MCF 10A (cell line): ENCODE measurements around the gene APOB. TPM values are rescaled to one million over a fixed set of nuclear protein-coding genes. Genes with fewer than 3 reads are reported as not detected.

Experiments used
- BruUV-seq: library from RNA; stranded (reverse); fragments of 400-500 nt; replicated peaks from 2 replicates; lab custom pipeline; 2021; lab: Mats Ljungman, UMichigan
- CTCF ChIA-PET: fragments of 300-600 bp; sonication (Branson Sonifier 250); formaldehyde crosslinking; extraction: SDS; loops from one replicate; lab custom pipeline; 2021; ENCODE audit warnings: antibody characterized with exemption, inconsistent platforms; lab: Yijun Ruan, JAX
- POLR2A ChIA-PET: fragments of 300-600, 350-650 bp; sonication (Branson Sonifier 250); formaldehyde crosslinking; extraction: SDS; loops from one replicate; lab custom pipeline; 2020; ENCODE audit warnings: antibody characterized with exemption, inconsistent platforms; lab: Yijun Ruan, JAX
- DNase-seq: peaks from one replicate; pipeline ENCODE4 v3.0.0-alpha.2; 2018; ENCODE audit not compliant: unreplicated experiment
- H3K27ac Mint-ChIP-seq: one replicate; pipeline ENCODE4 v1.8.0; 2022; ENCODE audit warnings: mild to moderate bottlenecking, low read depth, mixed read lengths; ENCODE audit not compliant: unreplicated experiment
- H3K27me3 Mint-ChIP-seq: one replicate; pipeline ENCODE4 v1.8.0; 2022; ENCODE audit warnings: mixed read lengths; ENCODE audit not compliant: insufficient read depth, unreplicated experiment
- H3K36me3 Mint-ChIP-seq: one replicate; pipeline ENCODE4 v1.8.0; 2022; ENCODE audit warnings: mild to moderate bottlenecking, moderate library complexity, mixed read lengths; ENCODE audit not compliant: insufficient read depth, unreplicated experiment
- H3K4me1 Mint-ChIP-seq: one replicate; pipeline ENCODE4 v1.8.0; 2022; ENCODE audit warnings: mixed read lengths; ENCODE audit not compliant: insufficient read depth, unreplicated experiment
- H3K4me3 Mint-ChIP-seq: one replicate; pipeline ENCODE4 v1.8.0; 2022; ENCODE audit warnings: mild to moderate bottlenecking, moderate library complexity, mixed read lengths; ENCODE audit not compliant: unreplicated experiment
- H3K9me3 Mint-ChIP-seq: one replicate; pipeline ENCODE4 v1.8.0; 2022; ENCODE audit warnings: mixed read lengths; ENCODE audit not compliant: unreplicated experiment
- CTCF ChIP-seq: fragments of 200-600 bp; IDR thresholded peaks from one replicate; pipeline ENCODE4 v1.8.0; 2022; ENCODE audit warnings: antibody characterized with exemption, mild to moderate bottlenecking; ENCODE audit not compliant: unreplicated experiment
- intact Hi-C: fragments of 100-400 bp; cut with micrococcal nuclease; formaldehyde crosslinking; loops from 2 replicates; pipeline ENCODE4 v1.14.1; 2022
- total RNA-seq: library from RNA; stranded (reverse); gene quantifications from 2 replicates; pipeline ENCODE4 v1.2.3, GENCODE V29; 2022

Gene APOB
- total RNA-seq, 1 experiment from 2014 or later = not detected

- Mint-ChIP-seq H3K4me1 (no peaks in the 10 kb centered on the region), H3K4me3 (no peak overlapping the region), H3K27me3 (peaks cover 27% of the 10 kb centered on the region), H3K9me3 (no peaks in the 10 kb centered on the region), H3K27ac (no peak overlapping the region), H3K36me3 (no peaks in the 10 kb centered on the region)
- no peak for TF ChIP-seq CTCF
- CTCF ChIA-PET = interaction anchor here (0.9 kb wide), 1 partner anchor 60 kb away, joined by 3 read pairs; no protein-coding TSS in a partner anchor
- BruUV-seq = no TSS peak
- no peak for DNase-seq
- POLR2A ChIA-PET = no interaction called here
- intact Hi-C loops = no loop called here
These were observed 13.2 kb upstream of the APOB start for GRCh38 chr2:21057097-21057496.

GRCh38 chr2:21055879-21056790 is 12.3 kb upstream of the APOB start:
- H3K27ac Mint-ChIP-seq = no peak overlapping the region
- no peak for DNase-seq
- no TSS peak for BruUV-seq
- POLR2A ChIA-PET = no interaction called here
- H3K27me3 Mint-ChIP-seq = peaks cover 27% of the 10 kb centered on the region
- CTCF ChIA-PET = interaction anchor here (0.6 to 1.7 kb wide), 6 partner anchors 11 to 1299 kb away, joined by 3 to 5 read pairs (median 4); no protein-coding TSS in a partner anchor
- no peak for TF ChIP-seq CTCF
- intact Hi-C loops = no loop called here
- no peak overlapping the region for H3K4me3 Mint-ChIP-seq
- no peaks in the 10 kb centered on the region for H3K9me3 Mint-ChIP-seq
- no peaks in the 10 kb centered on the region for H3K4me1 Mint-ChIP-seq
- H3K36me3 Mint-ChIP-seq = no peaks in the 10 kb centered on the region

- no peak overlapping the region for H3K4me3 Mint-ChIP-seq
- ChIA-PET CTCF (interaction anchor here (0.6 to 2.0 kb wide), 6 partner anchors 10 to 1300 kb away, joined by 3 to 11 read pairs (median 4); partner anchors contain the start of gene APOB), POLR2A (no interaction called here)
- DNase-seq = no peak
- intact Hi-C loops = no loop called here
- H3K27ac Mint-ChIP-seq = no peak overlapping the region
- H3K36me3 Mint-ChIP-seq = no peaks in the 10 kb centered on the region
- no peaks in the 10 kb centered on the region for H3K4me1 Mint-ChIP-seq
- no peak for TF ChIP-seq CTCF
- no peaks in the 10 kb centered on the region for H3K9me3 Mint-ChIP-seq
- no TSS peak for BruUV-seq
- peaks cover 27% of the 10 kb centered on the region for H3K27me3 Mint-ChIP-seq
These were observed 11.6 kb upstream of the APOB start for GRCh38 chr2:21055451-21055850.

- TF ChIP-seq CTCF = no peak
- intact Hi-C loops = no loop called here
- Mint-ChIP-seq H3K9me3 (no peaks in the 10 kb centered on the region), H3K4me3 (no peak overlapping the region), H3K4me1 (no peaks in the 10 kb centered on the region), H3K36me3 (no peaks in the 10 kb centered on the region), H3K27me3 (peaks cover 16% of the 10 kb centered on the region), H3K27ac (no peak overlapping the region)
- CTCF ChIA-PET = interaction anchor here (0.7 to 2.0 kb wide), 4 partner anchors 9 to 64 kb away, joined by 3 to 11 read pairs (median 6); partner anchors contain the start of gene APOB
- POLR2A ChIA-PET = interaction anchor here (0.6 kb wide), 1 partner anchor 11 kb away, joined by 3 read pairs; no protein-coding TSS in a partner anchor
- no peak for DNase-seq
- BruUV-seq = no TSS peak
These were observed 10.1 kb upstream of the APOB start for GRCh38 chr2:21054011-21054410.
